ENCODE data around the gene PKNOX1. TPM values are rescaled to one million over a fixed set of nuclear protein-coding genes. Genes with fewer than 3 reads are reported as not detected.

The PKNOX1 gene
- total and polyA plus RNA-seq, 9 of the 15 experiments (the other 6 are each of a cell fraction or from before 2014, with no cell fraction given), result 8.8 to 25.9 (median 13.2) TPM

DNA sequence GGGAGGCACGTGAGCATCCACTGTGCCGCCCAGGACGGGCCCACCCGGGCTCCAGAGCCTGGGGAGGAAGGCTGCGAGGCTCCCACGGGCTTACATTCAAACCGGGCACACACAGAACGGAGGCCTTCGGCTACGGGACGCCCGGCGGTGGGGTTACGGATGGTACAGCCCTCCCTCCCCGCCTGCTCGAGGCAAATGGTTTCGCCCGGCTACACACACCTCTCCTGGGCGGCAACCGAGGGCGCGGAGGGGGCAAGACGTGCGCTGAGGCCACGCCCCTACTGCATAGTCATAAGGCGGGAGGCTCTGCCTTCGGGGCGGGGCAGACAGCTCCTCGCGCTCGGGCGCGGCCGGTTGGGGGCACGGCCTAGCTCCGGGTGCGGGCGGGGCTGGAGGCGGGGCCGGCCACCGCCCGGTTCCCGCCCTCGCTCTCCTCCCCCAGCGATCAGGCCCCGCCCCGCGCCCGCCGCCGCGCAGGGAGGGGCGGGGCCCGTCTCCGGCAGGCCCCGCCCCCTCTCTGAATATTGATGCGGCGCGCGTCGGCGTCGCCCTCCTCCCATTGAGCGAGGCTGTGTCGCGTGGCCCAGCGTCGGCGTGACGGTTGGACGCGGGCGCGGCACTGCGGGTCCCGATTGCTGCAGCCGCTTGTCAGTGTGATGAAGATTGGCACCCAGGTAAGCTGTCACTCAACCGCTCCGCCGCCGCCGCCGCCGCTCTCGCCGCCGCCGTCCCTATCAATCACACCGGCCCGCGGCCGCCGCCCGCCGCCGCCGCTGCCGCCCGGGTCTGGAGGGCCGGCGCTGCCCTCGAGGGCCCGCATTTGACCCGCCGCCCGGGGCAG lies at the start of gene PKNOX1 (continued):
- no peak for TF ChIP-seq TEAD4 (IDR thresholded peaks at IDR 0.05; ENCODE audit: low read length)
- TF ChIP-seq TEAD4 (CRISPR knock-in tag; IDR thresholded peaks at IDR 0.05; ENCODE audit: borderline replicate concordance), result no peak
- no peak for TF ChIP-seq RBM17 (IDR thresholded peaks at IDR 0.05; ENCODE audit: borderline replicate concordance, low read depth, low read length)
- TF ChIP-seq, protein P1, sequence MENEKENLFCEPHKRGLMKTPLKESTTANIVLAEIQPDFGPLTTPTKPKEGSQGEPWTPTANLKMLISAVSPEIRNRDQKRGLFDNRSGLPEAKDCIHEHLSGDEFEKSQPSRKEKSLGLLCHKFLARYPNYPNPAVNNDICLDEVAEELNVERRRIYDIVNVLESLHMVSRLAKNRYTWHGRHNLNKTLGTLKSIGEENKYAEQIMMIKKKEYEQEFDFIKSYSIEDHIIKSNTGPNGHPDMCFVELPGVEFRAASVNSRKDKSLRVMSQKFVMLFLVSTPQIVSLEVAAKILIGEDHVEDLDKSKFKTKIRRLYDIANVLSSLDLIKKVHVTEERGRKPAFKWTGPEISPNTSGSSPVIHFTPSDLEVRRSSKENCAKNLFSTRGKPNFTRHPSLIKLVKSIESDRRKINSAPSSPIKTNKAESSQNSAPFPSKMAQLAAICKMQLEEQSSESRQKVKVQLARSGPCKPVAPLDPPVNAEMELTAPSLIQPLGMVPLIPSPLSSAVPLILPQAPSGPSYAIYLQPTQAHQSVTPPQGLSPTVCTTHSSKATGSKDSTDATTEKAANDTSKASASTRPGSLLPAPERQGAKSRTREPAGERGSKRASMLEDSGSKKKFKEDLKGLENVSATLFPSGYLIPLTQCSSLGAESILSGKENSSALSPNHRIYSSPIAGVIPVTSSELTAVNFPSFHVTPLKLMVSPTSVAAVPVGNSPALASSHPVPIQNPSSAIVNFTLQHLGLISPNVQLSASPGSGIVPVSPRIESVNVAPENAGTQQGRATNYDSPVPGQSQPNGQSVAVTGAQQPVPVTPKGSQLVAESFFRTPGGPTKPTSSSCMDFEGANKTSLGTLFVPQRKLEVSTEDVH (IDR thresholded peaks at IDR 0.05; ENCODE audit: low read depth, partially characterized antibody), result no peak
- peak; percentile 79 for TF ChIP-seq RNF2 (IDR thresholded peaks at IDR 0.05)
- TF ChIP-seq BRF1 (IDR thresholded peaks at IDR 0.05; ENCODE audit: borderline replicate concordance, extremely low read depth, insufficient read length), result no peak
- peak in 1 of 2 experiments; percentile 58; a peak in 1 of 4 replicates for TF ChIP-seq TEAD1 (CRISPR knock-in tag; IDR thresholded peaks at IDR 0.05)
- TF ChIP-seq, protein P2, sequence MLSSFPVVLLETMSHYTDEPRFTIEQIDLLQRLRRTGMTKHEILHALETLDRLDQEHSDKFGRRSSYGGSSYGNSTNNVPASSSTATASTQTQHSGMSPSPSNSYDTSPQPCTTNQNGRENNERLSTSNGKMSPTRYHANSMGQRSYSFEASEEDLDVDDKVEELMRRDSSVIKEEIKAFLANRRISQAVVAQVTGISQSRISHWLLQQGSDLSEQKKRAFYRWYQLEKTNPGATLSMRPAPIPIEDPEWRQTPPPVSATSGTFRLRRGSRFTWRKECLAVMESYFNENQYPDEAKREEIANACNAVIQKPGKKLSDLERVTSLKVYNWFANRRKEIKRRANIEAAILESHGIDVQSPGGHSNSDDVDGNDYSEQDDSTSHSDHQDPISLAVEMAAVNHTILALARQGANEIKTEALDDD (IDR thresholded peaks at IDR 0.05), result no peak
- TF ChIP-seq, protein P3, sequence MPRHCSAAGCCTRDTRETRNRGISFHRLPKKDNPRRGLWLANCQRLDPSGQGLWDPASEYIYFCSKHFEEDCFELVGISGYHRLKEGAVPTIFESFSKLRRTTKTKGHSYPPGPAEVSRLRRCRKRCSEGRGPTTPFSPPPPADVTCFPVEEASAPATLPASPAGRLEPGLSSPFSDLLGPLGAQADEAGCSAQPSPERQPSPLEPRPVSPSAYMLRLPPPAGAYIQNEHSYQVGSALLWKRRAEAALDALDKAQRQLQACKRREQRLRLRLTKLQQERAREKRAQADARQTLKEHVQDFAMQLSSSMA (CRISPR knock-in tag; IDR thresholded peaks at IDR 0.05), result 0 out of 2 replicates have a peak, but pooled peaks have one; percentile 5
- 0 out of 2 replicates have a peak, but pooled peaks have one; percentile 27 for TF ChIP-seq MECOM (CRISPR knock-in tag; IDR thresholded peaks at IDR 0.05)
- TF ChIP-seq ZNF436 (CRISPR knock-in tag; IDR thresholded peaks at IDR 0.05), result no peak
- peak; percentile 7; the same call in 1 of the 2 replicates for TF ChIP-seq MAFK (IDR thresholded peaks at IDR 0.05; ENCODE audit: low read length)
- TF ChIP-seq, protein P4, sequence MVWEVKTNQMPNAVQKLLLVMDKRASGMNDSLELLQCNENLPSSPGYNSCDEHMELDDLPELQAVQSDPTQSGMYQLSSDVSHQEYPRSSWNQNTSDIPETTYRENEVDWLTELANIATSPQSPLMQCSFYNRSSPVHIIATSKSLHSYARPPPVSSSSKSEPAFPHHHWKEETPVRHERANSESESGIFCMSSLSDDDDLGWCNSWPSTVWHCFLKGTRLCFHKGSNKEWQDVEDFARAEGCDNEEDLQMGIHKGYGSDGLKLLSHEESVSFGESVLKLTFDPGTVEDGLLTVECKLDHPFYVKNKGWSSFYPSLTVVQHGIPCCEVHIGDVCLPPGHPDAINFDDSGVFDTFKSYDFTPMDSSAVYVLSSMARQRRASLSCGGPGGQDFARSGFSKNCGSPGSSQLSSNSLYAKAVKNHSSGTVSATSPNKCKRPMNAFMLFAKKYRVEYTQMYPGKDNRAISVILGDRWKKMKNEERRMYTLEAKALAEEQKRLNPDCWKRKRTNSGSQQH (CRISPR knock-in tag; IDR thresholded peaks at IDR 0.05), result peak; percentile 41; the same call in 1 of the 2 replicates
- no peak; the same call in 1 of the 2 replicates for TF ChIP-seq KAT7 (CRISPR knock-in tag; IDR thresholded peaks at IDR 0.05; ENCODE audit: borderline replicate concordance)
- TF ChIP-seq, protein P5, sequence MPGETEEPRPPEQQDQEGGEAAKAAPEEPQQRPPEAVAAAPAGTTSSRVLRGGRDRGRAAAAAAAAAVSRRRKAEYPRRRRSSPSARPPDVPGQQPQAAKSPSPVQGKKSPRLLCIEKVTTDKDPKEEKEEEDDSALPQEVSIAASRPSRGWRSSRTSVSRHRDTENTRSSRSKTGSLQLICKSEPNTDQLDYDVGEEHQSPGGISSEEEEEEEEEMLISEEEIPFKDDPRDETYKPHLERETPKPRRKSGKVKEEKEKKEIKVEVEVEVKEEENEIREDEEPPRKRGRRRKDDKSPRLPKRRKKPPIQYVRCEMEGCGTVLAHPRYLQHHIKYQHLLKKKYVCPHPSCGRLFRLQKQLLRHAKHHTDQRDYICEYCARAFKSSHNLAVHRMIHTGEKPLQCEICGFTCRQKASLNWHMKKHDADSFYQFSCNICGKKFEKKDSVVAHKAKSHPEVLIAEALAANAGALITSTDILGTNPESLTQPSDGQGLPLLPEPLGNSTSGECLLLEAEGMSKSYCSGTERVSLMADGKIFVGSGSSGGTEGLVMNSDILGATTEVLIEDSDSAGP (CRISPR knock-in tag; IDR thresholded peaks at IDR 0.05), result no peak
- TF ChIP-seq XRCC5 (IDR thresholded peaks at IDR 0.05; ENCODE audit: low read depth, low read length), result 0 out of 2 replicates have a peak, but pooled peaks have one; percentile 55
- no peak for TF ChIP-seq FUS (optimal IDR thresholded peaks at IDR 0.05; ENCODE audit: low read depth, low read length)
- peak; percentile 73 for TF ChIP-seq CHD2 (IDR thresholded peaks at IDR 0.05; ENCODE audit: low read depth, low read length)
- no peak for TF ChIP-seq MIER1 (IDR thresholded peaks at IDR 0.05; ENCODE audit: low read depth)
- TF ChIP-seq MCM3 (IDR thresholded peaks at IDR 0.05), result no peak

Data from K562 (cell line).